ENCODE data around the gene OR4K17.

GRCh38 chr14:20116748-20117147, 6.2 kb downstream of the OR4K17 start:
- no peak for TF ChIP-seq ZNF565 (CRISPR knock-in tag; conservative IDR thresholded peaks at IDR 0.05; ENCODE audit: low read depth)
- no peak for TF ChIP-seq ZC3H10 (CRISPR knock-in tag; IDR thresholded peaks at IDR 0.05)
- TF ChIP-seq, protein P1, sequence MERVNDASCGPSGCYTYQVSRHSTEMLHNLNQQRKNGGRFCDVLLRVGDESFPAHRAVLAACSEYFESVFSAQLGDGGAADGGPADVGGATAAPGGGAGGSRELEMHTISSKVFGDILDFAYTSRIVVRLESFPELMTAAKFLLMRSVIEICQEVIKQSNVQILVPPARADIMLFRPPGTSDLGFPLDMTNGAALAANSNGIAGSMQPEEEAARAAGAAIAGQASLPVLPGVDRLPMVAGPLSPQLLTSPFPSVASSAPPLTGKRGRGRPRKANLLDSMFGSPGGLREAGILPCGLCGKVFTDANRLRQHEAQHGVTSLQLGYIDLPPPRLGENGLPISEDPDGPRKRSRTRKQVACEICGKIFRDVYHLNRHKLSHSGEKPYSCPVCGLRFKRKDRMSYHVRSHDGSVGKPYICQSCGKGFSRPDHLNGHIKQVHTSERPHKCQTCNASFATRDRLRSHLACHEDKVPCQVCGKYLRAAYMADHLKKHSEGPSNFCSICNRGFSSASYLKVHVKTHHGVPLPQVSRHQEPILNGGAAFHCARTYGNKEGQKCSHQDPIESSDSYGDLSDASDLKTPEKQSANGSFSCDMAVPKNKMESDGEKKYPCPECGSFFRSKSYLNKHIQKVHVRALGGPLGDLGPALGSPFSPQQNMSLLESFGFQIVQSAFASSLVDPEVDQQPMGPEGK (CRISPR knock-in tag; IDR thresholded peaks at IDR 0.05; ENCODE audit: borderline replicate concordance) = no peak
- no peak for TF ChIP-seq ZNF70 (CRISPR knock-in tag; IDR thresholded peaks at IDR 0.05)
- TF ChIP-seq ZFP30 (CRISPR knock-in tag; IDR thresholded peaks at IDR 0.05) = no peak
- no peak for TF ChIP-seq ISL1 (CRISPR knock-in tag; IDR thresholded peaks at IDR 0.05)
- TF ChIP-seq POU6F1 (CRISPR knock-in tag; IDR thresholded peaks at IDR 0.05; ENCODE audit: borderline replicate concordance, low read depth) = no peak
- no peak for TF ChIP-seq PPARA (CRISPR knock-in tag; IDR thresholded peaks at IDR 0.05; ENCODE audit: borderline replicate concordance)
- TF ChIP-seq BACH2 (CRISPR knock-in tag; IDR thresholded peaks at IDR 0.05; ENCODE audit: borderline replicate concordance) = no peak
- TF ChIP-seq ZNF8 (CRISPR knock-in tag; IDR thresholded peaks at IDR 0.05) = no peak
